ENCODE results near the gene C2orf92. TPM values are rescaled to one million over a fixed set of nuclear protein-coding genes. Genes with fewer than 3 reads are reported as not detected.

The C2orf92 gene
- total RNA-seq, 1 experiment from 2014 or later: 5.9 TPM

DNA sequence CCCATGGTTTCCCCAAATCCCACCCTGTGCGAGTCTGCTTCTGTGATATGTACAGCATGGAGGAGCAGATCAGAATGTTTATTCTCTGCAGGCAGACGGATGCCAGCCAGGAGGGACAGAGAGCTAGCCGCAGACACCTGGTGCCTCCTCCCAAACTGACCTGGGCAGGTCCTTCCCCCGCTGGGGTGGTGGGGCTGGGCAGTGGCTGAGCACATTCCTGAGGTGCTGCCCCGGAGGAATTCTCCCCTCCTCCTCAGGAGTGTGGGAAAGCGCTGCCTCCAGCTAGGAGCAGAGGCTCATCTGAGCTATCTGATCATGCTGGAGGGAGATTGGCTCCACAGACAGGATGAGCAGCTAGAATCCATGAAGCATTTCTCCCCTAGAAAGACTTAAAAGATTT is 21.7 kb downstream of the C2orf92 start:
- Histone ChIP-seq H3K27ac (ENCODE audit: low read length) (no peak overlapping the region), H3K36me3 (ENCODE audit: insufficient read depth, low read length) (no peaks in the 10 kb centered on the region), H4K20me1 (ENCODE audit: insufficient read depth, low read depth, low read length) (no peaks in the 10 kb centered on the region), H3K9me3 (ENCODE audit: low read length) (no peaks in the 10 kb centered on the region), H3K27me3 (ENCODE audit: low read length) (no peaks in the 10 kb centered on the region), H2AFZ (ENCODE audit: low read length) (no peak overlapping the region), H3K4me2 (ENCODE audit: low read depth, low read length, poor library complexity, severe bottlenecking) (no peak overlapping the region), H3K4me3 (ENCODE audit: low read length) (no peak overlapping the region), H3K79me2 (ENCODE audit: low read length) (no peaks in the 10 kb centered on the region), H3K9me2 (replicated peaks; ENCODE audit: insufficient read depth, low read length) (no peaks in the 10 kb centered on the region), H3K4me1 (ENCODE audit: low read length) (no peaks in the 10 kb centered on the region), H3K9ac (ENCODE audit: low read length) (no peak overlapping the region)
- no peak for DNase-seq

- peaks cover 18% of the 10 kb centered on the region for H3K4me1 ChIP-seq (ENCODE audit: low read length)
- H3K4me2 ChIP-seq (ENCODE audit: low read depth, low read length, poor library complexity, severe bottlenecking): no peak overlapping the region
- H3K9me3 ChIP-seq (ENCODE audit: low read length): no peaks in the 10 kb centered on the region
- H3K36me3 ChIP-seq (ENCODE audit: insufficient read depth, low read length): no peaks in the 10 kb centered on the region
- no peak overlapping the region for H2AFZ ChIP-seq (ENCODE audit: low read length)
- no peaks in the 10 kb centered on the region for H4K20me1 ChIP-seq (ENCODE audit: insufficient read depth, low read depth, low read length)
- no peak for DNase-seq
- H3K4me3 ChIP-seq (ENCODE audit: low read length): no peak overlapping the region
- no peak overlapping the region for H3K27ac ChIP-seq (ENCODE audit: low read length)
- no peaks in the 10 kb centered on the region for H3K27me3 ChIP-seq (ENCODE audit: low read length)
- H3K9ac ChIP-seq (ENCODE audit: low read length): no peak overlapping the region
- no peaks in the 10 kb centered on the region for H3K79me2 ChIP-seq (ENCODE audit: low read length)
- H3K9me2 ChIP-seq (replicated peaks; ENCODE audit: insufficient read depth, low read length): no peaks in the 10 kb centered on the region
Observed at GRCh38 chr2:97693476-97693875, 24.0 kb downstream of the C2orf92 start.

GRCh38 chr2:97695744-97696143 is 26.2 kb downstream of the C2orf92 start:
- DNase-seq: no peak
- Histone ChIP-seq H3K27ac (ENCODE audit: low read length) (no peak overlapping the region), H3K9me3 (ENCODE audit: low read length) (no peaks in the 10 kb centered on the region), H3K36me3 (ENCODE audit: insufficient read depth, low read length) (no peaks in the 10 kb centered on the region), H3K4me3 (ENCODE audit: low read length) (no peak overlapping the region), H3K27me3 (ENCODE audit: low read length) (no peaks in the 10 kb centered on the region), H3K9me2 (replicated peaks; ENCODE audit: insufficient read depth, low read length) (no peaks in the 10 kb centered on the region), H3K9ac (ENCODE audit: low read length) (no peak overlapping the region), H2AFZ (ENCODE audit: low read length) (no peak overlapping the region), H4K20me1 (ENCODE audit: insufficient read depth, low read depth, low read length) (no peaks in the 10 kb centered on the region), H3K79me2 (ENCODE audit: low read length) (no peaks in the 10 kb centered on the region), H3K4me2 (ENCODE audit: low read depth, low read length, poor library complexity, severe bottlenecking) (no peak overlapping the region), H3K4me1 (ENCODE audit: low read length) (peaks cover 23% of the 10 kb centered on the region)

- DNase-seq: peak; percentile 95
- H4K20me1 ChIP-seq (ENCODE audit: insufficient read depth, low read depth, low read length): no peaks in the 10 kb centered on the region
- peaks cover 23% of the 10 kb centered on the region for H3K4me1 ChIP-seq (ENCODE audit: low read length)
- H3K9ac ChIP-seq (ENCODE audit: low read length): peak overlapping the region; percentile 36
- no peaks in the 10 kb centered on the region for H3K27me3 ChIP-seq (ENCODE audit: low read length)
- no peaks in the 10 kb centered on the region for H3K36me3 ChIP-seq (ENCODE audit: insufficient read depth, low read length)
- no peak overlapping the region for H3K27ac ChIP-seq (ENCODE audit: low read length)
- no peaks in the 10 kb centered on the region for H3K9me2 ChIP-seq (replicated peaks; ENCODE audit: insufficient read depth, low read length)
- H3K9me3 ChIP-seq (ENCODE audit: low read length): no peaks in the 10 kb centered on the region
- H3K79me2 ChIP-seq (ENCODE audit: low read length): no peaks in the 10 kb centered on the region
- peak overlapping the region; percentile 66 for H3K4me2 ChIP-seq (ENCODE audit: low read depth, low read length, poor library complexity, severe bottlenecking)
- H3K4me3 ChIP-seq (ENCODE audit: low read length): peak overlapping the region; percentile 8; the same call in 1 of the 2 replicates
- peak overlapping the region; percentile 43; the same call in 1 of the 2 replicates for H2AFZ ChIP-seq (ENCODE audit: low read length)
Observed at GRCh38 chr2:97697252-97698235, 28.0 kb downstream of the C2orf92 start.

GRCh38 chr2:97698530-97698929 is 29.0 kb downstream of the C2orf92 start:
- H3K27ac ChIP-seq (ENCODE audit: low read length): no peak overlapping the region
- no peaks in the 10 kb centered on the region for H3K9me2 ChIP-seq (replicated peaks; ENCODE audit: insufficient read depth, low read length)
- H3K4me1 ChIP-seq (ENCODE audit: low read length): peaks cover 23% of the 10 kb centered on the region
- no peak overlapping the region for H2AFZ ChIP-seq (ENCODE audit: low read length)
- peak overlapping the region; percentile 66 for H3K4me2 ChIP-seq (ENCODE audit: low read depth, low read length, poor library complexity, severe bottlenecking)
- DNase-seq: no peak
- H3K4me3 ChIP-seq (ENCODE audit: low read length): 0 out of 2 replicates have a peak overlapping the region, but pooled peaks have one; percentile 7
- H3K9me3 ChIP-seq (ENCODE audit: low read length): no peaks in the 10 kb centered on the region
- no peaks in the 10 kb centered on the region for H3K27me3 ChIP-seq (ENCODE audit: low read length)
- no peaks in the 10 kb centered on the region for H4K20me1 ChIP-seq (ENCODE audit: insufficient read depth, low read depth, low read length)
- H3K79me2 ChIP-seq (ENCODE audit: low read length): no peaks in the 10 kb centered on the region
- H3K36me3 ChIP-seq (ENCODE audit: insufficient read depth, low read length): no peaks in the 10 kb centered on the region
- no peak overlapping the region; the same call in 1 of the 2 replicates for H3K9ac ChIP-seq (ENCODE audit: low read length)

DNA sequence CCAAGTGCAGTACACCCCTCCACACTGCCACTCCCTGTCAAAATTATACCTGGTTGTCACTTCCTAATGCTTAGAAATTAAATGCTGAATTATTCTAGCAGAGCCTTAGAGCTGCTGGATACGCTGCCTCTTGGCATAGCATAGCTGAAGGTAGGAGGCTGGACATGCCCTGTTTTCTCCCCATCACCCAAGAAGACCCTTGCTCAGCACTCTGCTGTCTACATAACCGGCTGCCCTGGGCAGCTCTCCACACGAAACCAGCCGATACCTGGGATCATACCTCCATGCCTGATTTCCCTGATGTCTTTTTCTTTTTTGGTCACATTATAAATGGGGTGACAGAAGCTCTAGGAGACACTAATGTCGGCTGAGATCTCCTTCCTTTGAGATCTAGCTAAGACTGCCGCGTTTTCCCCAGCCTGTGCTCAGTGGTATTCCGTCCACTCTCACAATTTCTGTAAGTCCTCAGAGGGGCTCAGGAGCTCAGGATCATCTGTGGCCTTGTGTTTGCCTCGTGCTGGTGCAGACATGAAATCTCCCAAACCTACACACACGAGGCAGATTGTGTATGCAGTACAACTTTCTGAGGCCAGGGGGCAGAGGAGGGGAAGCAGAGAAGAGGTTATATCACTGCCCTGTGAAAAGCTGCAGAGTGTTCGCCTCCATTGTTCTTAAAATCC is 30.4 kb downstream of the C2orf92 start:
- Histone ChIP-seq H3K27ac (ENCODE audit: low read length) (no peak overlapping the region), H3K4me3 (ENCODE audit: low read length) (no peak overlapping the region), H2AFZ (ENCODE audit: low read length) (no peak overlapping the region), H3K4me2 (ENCODE audit: low read depth, low read length, poor library complexity, severe bottlenecking) (no peak overlapping the region), H3K9ac (ENCODE audit: low read length) (no peak overlapping the region), H3K79me2 (ENCODE audit: low read length) (no peaks in the 10 kb centered on the region), H3K4me1 (ENCODE audit: low read length) (peaks cover 23% of the 10 kb centered on the region), H3K27me3 (ENCODE audit: low read length) (no peaks in the 10 kb centered on the region), H4K20me1 (ENCODE audit: insufficient read depth, low read depth, low read length) (no peaks in the 10 kb centered on the region), H3K9me2 (replicated peaks; ENCODE audit: insufficient read depth, low read length) (no peaks in the 10 kb centered on the region), H3K36me3 (ENCODE audit: insufficient read depth, low read length) (no peaks in the 10 kb centered on the region), H3K9me3 (ENCODE audit: low read length) (no peaks in the 10 kb centered on the region)
- peak; percentile 84 for DNase-seq

DNA sequence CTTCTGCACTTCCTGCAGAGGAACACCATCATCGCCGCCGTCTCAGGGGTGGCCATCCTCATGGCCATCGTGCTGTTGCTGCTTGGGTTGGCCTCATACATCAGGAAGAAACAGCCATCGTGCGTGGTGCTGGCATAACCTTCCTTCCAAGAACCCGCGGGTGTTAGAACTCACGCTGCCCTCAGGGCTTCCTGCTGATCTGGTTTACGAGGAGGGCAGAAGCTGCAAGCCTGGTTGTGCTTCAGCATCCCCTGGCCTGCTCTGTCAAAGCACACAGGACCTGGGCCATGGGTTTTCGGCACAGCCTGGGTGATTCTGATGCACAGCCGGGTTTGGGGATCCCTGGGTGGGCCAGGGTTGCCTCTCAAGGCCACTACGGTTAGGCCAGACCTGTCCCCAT is 31.7 kb downstream of the C2orf92 start:
- Histone ChIP-seq H3K4me2 (ENCODE audit: low read depth, low read length, poor library complexity, severe bottlenecking) (no peak overlapping the region), H3K9me3 (ENCODE audit: low read length) (no peaks in the 10 kb centered on the region), H3K79me2 (ENCODE audit: low read length) (no peaks in the 10 kb centered on the region), H3K4me3 (ENCODE audit: low read length) (no peak overlapping the region), H4K20me1 (ENCODE audit: insufficient read depth, low read depth, low read length) (no peaks in the 10 kb centered on the region), H3K9ac (ENCODE audit: low read length) (no peak overlapping the region), H3K4me1 (ENCODE audit: low read length) (peaks cover 23% of the 10 kb centered on the region), H3K27me3 (ENCODE audit: low read length) (no peaks in the 10 kb centered on the region), H3K9me2 (replicated peaks; ENCODE audit: insufficient read depth, low read length) (no peaks in the 10 kb centered on the region), H3K36me3 (ENCODE audit: insufficient read depth, low read length) (no peaks in the 10 kb centered on the region), H3K27ac (ENCODE audit: low read length) (no peak overlapping the region), H2AFZ (ENCODE audit: low read length) (no peak overlapping the region)
- no peak for DNase-seq

- no peak overlapping the region for H3K27ac ChIP-seq (ENCODE audit: low read length)
- H2AFZ ChIP-seq (ENCODE audit: low read length): no peak overlapping the region
- peaks cover 19% of the 10 kb centered on the region for H3K4me1 ChIP-seq (ENCODE audit: low read length)
- H3K9ac ChIP-seq (ENCODE audit: low read length): no peak overlapping the region
- no peak overlapping the region for H3K4me2 ChIP-seq (ENCODE audit: low read depth, low read length, poor library complexity, severe bottlenecking)
- no peaks in the 10 kb centered on the region for H3K27me3 ChIP-seq (ENCODE audit: low read length)
- H3K9me2 ChIP-seq (replicated peaks; ENCODE audit: insufficient read depth, low read length): no peaks in the 10 kb centered on the region
- no peaks in the 10 kb centered on the region for H3K36me3 ChIP-seq (ENCODE audit: insufficient read depth, low read length)
- no peak for DNase-seq
- H3K79me2 ChIP-seq (ENCODE audit: low read length): no peaks in the 10 kb centered on the region
- no peaks in the 10 kb centered on the region for H3K9me3 ChIP-seq (ENCODE audit: low read length)
- H4K20me1 ChIP-seq (ENCODE audit: insufficient read depth, low read depth, low read length): no peaks in the 10 kb centered on the region
- H3K4me3 ChIP-seq (ENCODE audit: low read length): no peak overlapping the region
Observed at GRCh38 chr2:97701851-97702465, 32.4 kb downstream of the C2orf92 start.

Measured in Karpas-422 (cell line).